GM18520 (cell line): ENCODE measurements around the gene OR4D11.
"Not testable (repeated sequence)": the region's sequence is repeated elsewhere in the genome, so short reads cannot be mapped to it uniquely, and the experiment has no call there.

Experiments used
- ATAC-seq: cut with Tn5 transposase; IDR thresholded peaks from one replicate; pipeline ENCODE4 v1.9.1; 2021; ENCODE audit not compliant: unreplicated experiment

Gene OR4D11

GRCh38 chr11:59503276-59503675 lies at the start of gene OR4D11:
Gene OR4D11 (plus strand): TSS chr11:59503576. CDS start chr11:59503576, 0 bp downstream.
- no peak for ATAC-seq

DNA sequence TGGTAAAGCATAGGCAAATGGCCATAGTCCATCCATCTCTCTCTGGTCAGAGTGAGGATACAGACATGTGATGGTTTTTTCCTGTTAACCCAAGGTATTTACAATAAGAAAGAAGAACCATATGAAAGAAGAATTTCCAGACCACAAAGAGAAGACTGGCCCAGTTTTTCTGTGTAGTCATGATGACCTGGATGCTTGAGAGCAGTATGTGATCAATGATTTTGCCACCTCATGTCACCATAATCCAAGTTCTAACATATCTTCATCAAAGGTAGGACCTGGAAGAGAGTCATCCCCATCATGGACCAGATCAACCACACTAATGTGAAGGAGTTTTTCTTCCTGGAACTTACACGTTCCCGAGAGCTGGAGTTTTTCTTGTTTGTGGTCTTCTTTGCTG lies 46.7 kb upstream of the OR4D11 start, which contains the start of gene OR4D6:
OR4D6 (plus strand) TSS at position 301 of the 400 bp plus-strand sequence; CDS start at position 301, 0 bp downstream.
- no peak for ATAC-seq

- no peak for ATAC-seq
These were observed 43.5 kb upstream of the OR4D11 start for GRCh38 chr11:59459916-59460315.

- no peak for ATAC-seq
These were observed 40.2 kb upstream of the OR4D11 start for GRCh38 chr11:59463190-59463641.

DNA sequence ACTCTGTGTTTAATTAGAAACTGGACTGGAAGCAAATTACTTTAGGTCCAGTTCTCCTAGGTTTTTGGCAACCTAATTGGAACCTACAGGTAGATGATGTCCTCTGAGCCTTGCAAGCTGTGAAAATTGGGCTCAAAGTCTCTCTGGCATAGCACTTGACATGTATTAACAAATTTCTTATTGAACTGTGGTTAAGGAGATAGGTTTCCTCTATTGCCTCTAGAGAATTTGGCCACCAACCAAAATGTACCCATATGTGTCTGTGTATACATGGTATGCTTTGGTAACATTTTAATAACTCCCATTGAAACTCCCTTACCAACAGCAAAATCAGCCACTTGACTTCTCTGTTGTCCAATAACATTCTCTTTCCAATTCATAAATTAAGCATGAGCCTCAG lies 30.4 kb upstream of the OR4D11 start, which contains the start of gene OR4D10:
OR4D10 (plus strand) TSS at position 301 of the 400 bp plus-strand sequence. CDS start 4,115 bp downstream, outside the sequence.
- ATAC-seq: no peak

GRCh38 chr11:59475176-59475575 lies 28.2 kb upstream of the OR4D11 start:
- no peak for ATAC-seq

DNA sequence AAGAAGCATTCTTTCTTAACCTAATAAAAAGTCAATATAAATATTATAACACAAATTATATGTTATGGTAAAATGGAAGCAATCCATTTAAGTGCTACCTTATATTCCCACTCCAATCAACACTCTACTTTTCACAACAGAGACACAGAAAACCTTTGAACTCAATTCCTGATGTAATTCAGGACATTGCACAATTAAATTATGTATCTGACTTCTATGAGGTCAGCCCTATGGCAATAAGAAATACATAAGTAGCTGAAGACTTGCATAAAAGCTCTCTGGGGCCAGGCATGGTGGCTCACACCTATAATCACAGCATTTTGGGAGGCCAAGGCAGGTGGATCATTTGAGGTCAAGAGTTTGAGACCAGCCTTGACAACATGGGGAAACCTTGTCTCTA lies 23.5 kb upstream of the OR4D11 start:
- ATAC-seq: no peak

GRCh38 chr11:59480359-59480758 lies 23.0 kb upstream of the OR4D11 start:
- ATAC-seq: no peak

- ATAC-seq: no peak
These were observed 1.4 kb upstream of the OR4D11 start for GRCh38 chr11:59501931-59502330.

DNA sequence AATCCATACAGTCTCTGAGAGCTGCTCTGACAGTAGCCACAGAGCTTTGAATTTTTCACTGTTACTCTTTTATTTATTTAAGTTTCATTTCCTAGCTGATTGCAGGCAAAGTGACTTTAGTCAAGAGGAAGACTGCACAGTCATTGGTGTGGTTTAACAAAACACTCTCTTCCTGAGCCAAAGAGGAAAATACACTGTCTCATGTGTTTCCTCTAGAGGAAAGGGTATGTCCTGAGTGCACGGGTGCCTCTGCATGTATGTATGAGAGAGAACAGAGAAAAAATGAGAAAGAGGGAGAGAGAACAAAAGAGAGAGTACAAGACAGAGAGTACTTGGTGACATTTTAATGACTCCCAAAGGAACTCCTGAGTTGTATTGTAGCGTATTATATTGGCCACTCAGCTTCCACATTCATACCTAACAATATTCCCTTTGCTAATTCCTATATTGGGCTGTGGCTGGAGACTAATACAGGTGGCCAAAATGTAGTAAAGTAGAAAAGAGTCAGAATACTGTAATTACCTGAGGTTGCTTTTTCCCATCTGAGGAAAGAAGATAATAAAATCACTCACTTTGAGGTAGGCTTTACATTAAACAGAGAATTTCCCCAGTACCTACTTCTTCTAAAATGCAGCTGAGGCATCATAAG lies 7.7 kb downstream of the OR4D11 start, which contains the start of gene OR4D9:
OR4D9 (plus strand) TSS at position 599 of the 649 bp plus-strand sequence. CDS start 3,374 bp downstream, outside the sequence.
- ATAC-seq: no peak

- no peak for ATAC-seq
These were observed 8.3 kb downstream of the OR4D11 start for GRCh38 chr11:59511675-59512074.

GRCh38 chr11:59520139-59520538 lies 16.8 kb downstream of the OR4D11 start:
- not testable (repeated sequence) for ATAC-seq

DNA sequence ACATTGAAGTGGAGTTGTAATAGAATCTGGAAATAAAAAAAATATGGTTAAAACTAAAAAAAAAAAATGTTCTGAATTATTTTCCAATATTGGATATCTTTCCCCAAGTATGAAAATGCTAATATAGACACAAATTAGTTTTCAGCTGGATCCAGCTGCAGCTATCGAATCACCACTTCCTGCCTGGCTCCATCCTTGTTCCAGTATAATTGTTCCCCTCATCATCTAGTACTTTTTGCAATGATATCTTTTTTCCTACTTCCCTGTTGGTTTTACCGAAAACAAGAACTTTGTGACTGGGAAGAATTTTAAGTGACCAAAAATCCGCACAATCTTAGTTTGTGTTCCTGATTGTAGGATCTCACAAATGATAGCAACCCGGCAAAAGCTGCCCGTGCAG lies 17.4 kb downstream of the OR4D11 start:
- no peak for ATAC-seq

DNA sequence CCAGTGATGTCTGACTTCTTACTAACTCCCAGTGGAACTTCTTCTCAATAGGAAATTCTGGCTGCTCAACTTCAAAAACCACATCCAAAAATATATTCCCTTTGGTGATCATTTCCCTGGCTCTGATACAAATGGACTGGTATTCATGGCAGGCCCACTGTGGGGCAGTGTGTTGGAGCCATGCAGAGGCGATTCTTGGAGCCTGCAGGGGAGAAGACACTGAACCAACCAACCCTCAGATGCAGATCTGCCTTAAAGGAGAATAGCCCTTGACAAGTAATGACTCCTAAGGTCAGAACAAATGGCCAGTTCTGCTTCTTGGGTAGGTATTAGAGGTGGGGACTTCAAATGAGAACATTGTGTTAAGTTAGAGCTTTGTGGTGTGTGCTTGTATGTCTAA lies 20.2 kb downstream of the OR4D11 start:
- ATAC-seq: no peak

DNA sequence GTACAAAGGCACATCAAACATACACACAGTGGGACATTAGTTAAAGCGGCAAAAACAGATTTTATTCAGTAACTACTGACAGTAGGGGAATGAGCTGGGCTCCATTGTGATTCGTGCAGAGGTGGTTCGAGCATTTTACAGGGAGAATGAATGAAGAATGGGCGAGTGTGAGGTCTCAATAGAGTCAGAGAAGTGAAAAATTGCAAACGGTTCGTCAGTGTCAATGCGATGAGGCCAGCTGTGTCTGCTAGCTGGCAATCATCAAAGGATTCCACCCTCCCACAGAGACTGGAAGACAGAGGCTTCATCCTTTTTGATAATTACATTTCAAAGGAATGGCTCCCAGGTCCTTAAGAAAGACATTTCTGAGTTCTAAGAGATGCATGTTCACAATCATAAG lies 25.3 kb downstream of the OR4D11 start:
- no peak for ATAC-seq

DNA sequence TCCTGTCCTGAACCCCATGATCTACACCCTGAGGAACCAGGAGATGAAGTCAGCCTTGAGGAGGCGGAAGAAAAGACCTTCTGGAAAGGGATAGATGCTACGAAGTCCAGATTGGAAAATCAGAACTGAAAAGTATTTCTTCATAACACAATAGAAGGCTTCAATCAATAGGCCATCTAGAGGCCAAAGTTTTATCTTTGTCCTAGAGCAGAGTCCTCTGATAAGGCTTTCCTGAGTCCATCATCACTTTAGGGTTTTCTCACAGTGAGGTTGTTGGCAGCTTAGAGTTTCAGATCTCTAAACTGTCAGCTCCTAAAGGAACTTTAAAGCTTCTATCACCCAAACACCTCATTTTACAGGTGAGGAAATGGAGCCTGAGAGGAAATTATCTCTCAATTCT lies 29.2 kb downstream of the OR4D11 start:
- ATAC-seq: no peak

DNA sequence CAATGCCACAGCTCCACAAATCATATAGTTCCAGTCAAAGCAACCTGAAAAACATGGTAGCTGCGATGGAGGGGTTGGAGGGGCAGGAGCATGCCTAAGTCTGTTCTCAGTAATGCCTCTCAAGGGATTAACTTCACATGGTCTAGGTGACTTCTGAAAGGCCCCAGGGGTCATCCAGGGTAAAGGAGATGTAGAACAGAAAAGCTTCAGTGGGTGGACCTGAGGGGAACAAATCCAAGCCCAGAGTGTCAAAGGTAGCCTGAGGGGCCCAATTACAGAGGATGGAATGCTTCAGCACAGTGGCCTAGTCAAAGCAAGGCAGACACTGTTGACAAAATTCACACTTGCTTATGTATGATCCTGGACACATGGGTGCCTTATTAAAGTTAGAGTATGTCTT lies 31.3 kb downstream of the OR4D11 start:
- ATAC-seq: no peak

GRCh38 chr11:59542142-59542810 lies 38.9 kb downstream of the OR4D11 start:
- no peak for ATAC-seq

- not testable (repeated sequence) for ATAC-seq
These were observed 40.3 kb downstream of the OR4D11 start for GRCh38 chr11:59543713-59544112.

GRCh38 chr11:59544869-59545178 lies 41.4 kb downstream of the OR4D11 start:
- ATAC-seq: no peak

DNA sequence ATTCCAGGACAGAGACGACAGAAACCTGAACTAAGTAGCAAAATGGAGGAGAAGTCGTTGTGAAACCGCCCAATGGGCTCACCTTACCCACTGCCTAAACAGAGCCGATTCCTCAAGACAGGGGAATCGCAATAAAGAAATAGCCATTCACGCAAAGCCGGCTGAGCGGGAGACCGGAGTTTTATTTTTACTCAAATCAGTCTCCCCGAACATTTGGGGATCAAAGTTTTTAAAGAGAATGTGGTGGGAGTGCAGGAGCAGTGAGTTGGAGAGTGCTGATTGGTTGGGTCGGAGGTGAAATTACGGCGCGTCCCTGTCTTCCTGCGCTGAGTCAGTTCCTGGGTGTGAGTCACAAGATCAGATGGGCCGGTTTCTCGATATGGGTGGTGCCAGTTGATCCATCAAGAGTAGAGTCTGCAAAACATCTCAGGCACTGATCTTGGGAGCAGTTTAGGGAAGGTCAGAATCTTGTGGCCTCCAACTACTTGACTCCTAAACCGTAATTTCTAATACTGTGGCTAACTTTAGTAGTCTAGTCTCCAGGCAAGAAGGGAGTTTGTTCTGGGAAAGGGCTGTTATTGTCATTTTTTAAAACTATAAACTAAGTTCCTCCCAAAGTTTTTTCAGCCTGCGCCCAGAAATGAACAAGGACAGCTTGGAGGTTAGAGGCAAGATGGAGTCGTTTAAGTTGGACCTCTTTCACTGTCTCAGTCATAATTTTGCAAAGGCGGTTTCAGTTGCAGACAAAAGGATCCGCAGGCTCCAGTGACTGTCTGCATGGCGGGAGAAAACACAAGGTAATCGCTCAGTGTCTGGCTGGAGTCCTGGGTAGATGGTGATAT lies 42.0 kb downstream of the OR4D11 start:
- no peak for ATAC-seq
